Stomach (tissue), 9 donors: ENCODE results near the gene CELA2A. TPM values are rescaled to one million over a fixed set of nuclear protein-coding genes. Genes with fewer than 3 reads are reported as not detected.

ENCODE experiments used
- DNase-seq, 2 donors: peaks; one replicate each; pipeline versions ENCODE4 v3.0.0 to v3.0.0-alpha.2; 2013 to 2019
- H3K27ac ChIP-seq, 5 donors: fragments of 200-600 bp in 4 of 5; sonication (generic) in 4 of 5; one replicate each; pipeline ENCODE4 v1.5.1; 2013 to 2019; ENCODE audit warnings: mild to moderate bottlenecking in 1 of 5, moderate library complexity in 1 of 5
- H3K27me3 ChIP-seq, 3 donors: fragments of 200-600 bp; sonication (generic); one replicate each; pipeline ENCODE4 v1.5.1; 2017 to 2019; ENCODE audit warnings: mixed run types in 1 of 3
- H3K36me3 ChIP-seq, 4 donors: fragments of 200-600 bp; sonication (generic); 1 replicate in 3 of 4; 2 replicates in 1 of 4; pipeline ENCODE4 v1.5.1; 2016 to 2019
- H3K4me1 ChIP-seq, 4 donors: fragments of 200-600 bp; sonication (generic); one replicate each; pipeline ENCODE4 v1.5.1; 2016 to 2019
- H3K4me3 ChIP-seq, 4 donors: fragments of 200-600 bp; sonication (generic) in 3 of 4; one replicate each; pipeline ENCODE4 v1.5.1; 2016 to 2019; ENCODE audit warnings: mild to moderate bottlenecking in 1 of 4
- H3K9me3 ChIP-seq, 4 donors: fragments of 200-600 bp; sonication (generic); one replicate each; pipeline ENCODE4 v1.5.1; 2016 to 2019
- CTCF ChIP-seq, 7 experiments: fragments of 450-650 bp in 4 of 7; fragments of 200-600 bp in 3 of 7; sonication (generic) in 3 of 7; IDR thresholded peaks; one replicate each; pipeline ENCODE4 v1.5.1; 2016 to 2019; ENCODE audit warnings: antibody characterized with exemption in 7 of 7, control low read depth in 2 of 7, mild to moderate bottlenecking in 1 of 7
- EP300 ChIP-seq: sonication (generic); formaldehyde crosslinking; IDR thresholded peaks from one replicate; pipeline ENCODE4 v1.6.1; 2017; ENCODE audit warnings: antibody characterized with exemption
- POLR2A ChIP-seq, 4 donors: fragments of 450-650 bp; IDR thresholded peaks; one replicate each; pipeline ENCODE4 v1.6.1; 2016; ENCODE audit warnings: antibody characterized with exemption in 4 of 4, control low read depth in 2 of 4, mild to moderate bottlenecking in 1 of 4, moderate library complexity in 1 of 4
- POLR2AphosphoS5 ChIP-seq, 3 donors: sonication (generic); formaldehyde crosslinking; IDR thresholded peaks; one replicate each; pipeline ENCODE4 v1.6.1; 2016; ENCODE audit warnings: antibody characterized with exemption in 3 of 3
- WGBS, 5 donors: extraction: QIAGEN DNeasy Blood & Tissue Kit in 3 of 5; methylation state at CpG; one replicate each; pipeline versions ENCODE4 v1.1.5 to v1.1.7; 2013 to 2018; 5-methylcytosine and 5-hydroxymethylcytosine counted together
- intact Hi-C: fragments of 100-400 bp; cut with DNase I; formaldehyde crosslinking; loops from one replicate; pipeline ENCODE4 v1.15.1; 2023; ENCODE audit warnings: low total_unique reads
- polyA plus RNA-seq, 3 donors: library from polyadenylated mRNA; stranded (reverse); fragments of 200-250 nt; gene quantifications; one replicate each; pipeline ENCODE4 v1.2.3, GENCODE V29; 2013
- total RNA-seq, 5 donors: library from RNA; depleted of rRNA; stranded (reverse); fragments of >200 nt; gene quantifications; one replicate each; pipeline versions ENCODE4 v1.1.0 to v1.2.3, GENCODE V29; 2014 to 2016
- donor health status: healthy with polysubstance abuse.
- donor health status: Bipolar disorder and iron deficiency.
- donor health status: healthy.

CELA2A gene
- total and polyA plus RNA-seq, 8 donors = 0.43 to 3.1 (median 1.1) TPM; not detected in 4

GRCh38 chr1:15418806-15419515 is 37.6 kb upstream of the CELA2A start:
- intact Hi-C loops = no loop called here
- Histone ChIP-seq H3K27ac (peak overlapping the region; percentile 51 to 95 (median 85)), H3K4me3 (peak overlapping the region in 1 of 4 donors; percentile 6), H3K36me3 (peaks cover 0 to 22% (median 6%) of the 10 kb centered on the region in 4 donors), H3K9me3 (no peaks in the 10 kb centered on the region), H3K4me1 (peaks cover 81 to 99% (median 90%) of the 10 kb centered on the region in 4 donors), H3K27me3 (no peaks in the 10 kb centered on the region)
- peak; percentile 54 to 86 for DNase-seq
- TF ChIP-seq POLR2A (IDR thresholded peaks at IDR 0.05) (no peak), POLR2AphosphoS5 (IDR thresholded peaks at IDR 0.05) (no peak), EP300 (no peak), CTCF (IDR thresholded peaks at IDR 0.05) (no peak)
- WGBS, 5 donors = 36 to 62% (median 46%) methylated on average over 16 to 18 of the region's 18 CpGs

GRCh38 chr1:15420853-15421465 is 35.6 kb upstream of the CELA2A start:
- 58 to 81% (median 73%) methylated on average over 3 to 8 of the region's 8 CpGs for WGBS, 5 donors
- Histone ChIP-seq H3K4me3 (no peak overlapping the region), H3K9me3 (no peaks in the 10 kb centered on the region), H3K4me1 (peaks cover 81 to 98% (median 82%) of the 10 kb centered on the region in 4 donors), H3K27ac (peak overlapping the region; percentile 49 to 95 (median 85)), H3K36me3 (peaks cover 3 to 27% (median 4%) of the 10 kb centered on the region in 4 donors), H3K27me3 (no peaks in the 10 kb centered on the region)
- DNase-seq = no peak
- TF ChIP-seq EP300 = no peak
- TF ChIP-seq POLR2A (IDR thresholded peaks at IDR 0.05) = no peak
- no peak for TF ChIP-seq CTCF (IDR thresholded peaks at IDR 0.05)
- no peak for TF ChIP-seq POLR2AphosphoS5 (IDR thresholded peaks at IDR 0.05)
- intact Hi-C loops = no loop called here

- Histone ChIP-seq H3K9me3 (no peaks in the 10 kb centered on the region), H3K27ac (peak overlapping the region; percentile 82 to 95 (median 85)), H3K4me3 (no peak overlapping the region), H3K4me1 (peaks cover 79 to 98% (median 81%) of the 10 kb centered on the region in 4 donors), H3K36me3 (peaks cover 20 to 46% (median 22%) of the 10 kb centered on the region in 4 donors), H3K27me3 (no peaks in the 10 kb centered on the region)
- intact Hi-C loops = no loop called here
- no peak for DNase-seq
- WGBS, 5 donors = 85 to 100% (median 88%) methylated on average over 4 to 8 of the region's 8 CpGs
- TF ChIP-seq CTCF (IDR thresholded peaks at IDR 0.05) (no peak), POLR2AphosphoS5 (IDR thresholded peaks at IDR 0.05) (no peak), EP300 (no peak), POLR2A (IDR thresholded peaks at IDR 0.05) (no peak)
These were observed 33.7 kb upstream of the CELA2A start for GRCh38 chr1:15422871-15423270.

GRCh38 chr1:15423355-15424077 is 33.0 kb upstream of the CELA2A start:
- H3K27ac ChIP-seq = peak overlapping the region; percentile 82 to 95 (median 85)
- no peaks in the 10 kb centered on the region for H3K27me3 ChIP-seq
- intact Hi-C loops = no loop called here
- TF ChIP-seq CTCF (IDR thresholded peaks at IDR 0.05) (no peak), POLR2A (IDR thresholded peaks at IDR 0.05) (no peak), EP300 (no peak), POLR2AphosphoS5 (IDR thresholded peaks at IDR 0.05) (no peak)
- peaks cover 76 to 96% (median 80%) of the 10 kb centered on the region in 4 donors for H3K4me1 ChIP-seq
- no peak for DNase-seq
- H3K36me3 ChIP-seq = peaks cover 26 to 53% (median 28%) of the 10 kb centered on the region in 4 donors
- no peak overlapping the region for H3K4me3 ChIP-seq
- WGBS, 5 donors = 49 to 81% (median 61%) methylated on average over 10 to 11 of the region's 11 CpGs
- no peaks in the 10 kb centered on the region for H3K9me3 ChIP-seq
